ENCODE results near the gene TMEM18.

Gene TMEM18

DNA sequence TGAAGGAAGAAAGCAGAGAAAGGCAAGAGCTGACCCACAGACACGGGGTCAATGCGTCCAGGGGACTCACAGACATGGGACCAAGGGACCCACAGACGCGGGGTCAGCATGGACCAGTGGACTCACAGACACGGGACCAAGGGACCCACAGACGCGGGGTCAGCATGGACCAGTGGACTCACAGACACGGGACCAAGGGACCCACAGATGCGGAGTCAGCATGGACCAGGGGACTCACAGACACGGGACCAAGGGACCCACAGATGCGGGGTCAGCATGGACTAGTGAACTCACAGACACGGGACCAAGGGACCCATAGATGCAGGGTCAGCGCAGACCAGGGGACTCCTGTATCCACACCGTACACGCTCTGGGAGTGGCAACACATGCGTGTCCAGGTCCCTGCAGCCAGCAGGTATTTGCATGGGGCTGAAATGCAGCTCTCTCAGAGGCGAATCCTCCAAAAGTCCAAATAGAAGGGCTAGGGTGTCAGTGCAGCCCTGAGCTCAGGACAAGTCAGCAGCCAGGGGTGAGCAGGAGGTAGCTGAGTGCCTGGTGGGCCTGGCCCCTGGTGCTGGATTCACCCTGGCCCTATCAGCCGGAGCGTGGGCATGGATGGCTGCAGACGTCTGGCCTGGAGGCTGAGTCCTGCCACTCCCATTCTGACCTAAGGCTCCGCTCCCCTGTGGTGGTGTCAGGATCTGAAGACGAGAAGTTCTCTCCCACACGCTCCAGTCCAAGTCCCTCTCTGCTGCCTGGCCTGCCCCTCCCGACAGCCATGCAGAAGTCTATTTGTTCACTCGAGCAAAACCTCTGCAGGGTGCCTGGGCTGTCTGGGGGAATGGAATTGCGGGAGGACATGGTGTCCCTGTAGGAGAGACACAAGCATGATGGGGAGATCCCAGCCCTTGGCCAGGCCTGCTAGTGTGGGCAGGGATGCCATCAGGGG is 28.5 kb downstream of the TMEM18 start:
- TF ChIP-seq, protein P1, sequence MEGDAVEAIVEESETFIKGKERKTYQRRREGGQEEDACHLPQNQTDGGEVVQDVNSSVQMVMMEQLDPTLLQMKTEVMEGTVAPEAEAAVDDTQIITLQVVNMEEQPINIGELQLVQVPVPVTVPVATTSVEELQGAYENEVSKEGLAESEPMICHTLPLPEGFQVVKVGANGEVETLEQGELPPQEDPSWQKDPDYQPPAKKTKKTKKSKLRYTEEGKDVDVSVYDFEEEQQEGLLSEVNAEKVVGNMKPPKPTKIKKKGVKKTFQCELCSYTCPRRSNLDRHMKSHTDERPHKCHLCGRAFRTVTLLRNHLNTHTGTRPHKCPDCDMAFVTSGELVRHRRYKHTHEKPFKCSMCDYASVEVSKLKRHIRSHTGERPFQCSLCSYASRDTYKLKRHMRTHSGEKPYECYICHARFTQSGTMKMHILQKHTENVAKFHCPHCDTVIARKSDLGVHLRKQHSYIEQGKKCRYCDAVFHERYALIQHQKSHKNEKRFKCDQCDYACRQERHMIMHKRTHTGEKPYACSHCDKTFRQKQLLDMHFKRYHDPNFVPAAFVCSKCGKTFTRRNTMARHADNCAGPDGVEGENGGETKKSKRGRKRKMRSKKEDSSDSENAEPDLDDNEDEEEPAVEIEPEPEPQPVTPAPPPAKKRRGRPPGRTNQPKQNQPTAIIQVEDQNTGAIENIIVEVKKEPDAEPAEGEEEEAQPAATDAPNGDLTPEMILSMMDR (IDR thresholded peaks at IDR 0.05; ENCODE audit: insufficient read depth, missing control alignments), result no peak
- FAIRE-seq, result no peak
- no peak for DNase-seq (ENCODE audit: insufficient read length, low spot score)

DNA sequence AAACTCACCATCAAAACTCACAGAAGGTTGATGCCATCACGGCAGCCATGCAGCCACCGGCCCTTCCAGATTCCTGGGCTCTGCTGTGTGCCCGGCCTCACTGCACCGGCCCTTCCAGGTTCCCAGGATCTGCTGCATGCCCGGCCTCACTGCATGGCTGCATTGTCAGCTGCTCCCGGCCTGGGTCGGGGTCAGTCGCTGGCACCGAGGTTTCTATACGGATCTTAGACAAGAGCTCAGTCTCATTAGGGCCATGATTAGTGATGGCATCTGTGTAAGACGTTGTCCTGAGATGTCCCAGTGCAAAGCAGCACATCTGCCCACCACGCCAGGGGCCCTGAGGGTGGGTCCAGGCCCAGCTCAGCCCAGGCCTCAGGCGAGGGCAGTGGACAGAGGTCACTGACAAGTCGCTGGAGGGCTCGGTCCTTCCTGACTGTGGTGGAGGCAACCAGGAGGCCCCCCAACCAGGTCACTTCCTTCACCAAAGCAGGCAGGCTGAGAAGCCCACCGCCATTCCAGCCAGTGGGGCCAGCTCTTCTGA is 29.4 kb downstream of the TMEM18 start:
- DNase-seq (ENCODE audit: insufficient read length, low spot score) (no peak), FAIRE-seq (no peak)
- TF ChIP-seq, protein P1 (IDR thresholded peaks at IDR 0.05; ENCODE audit: insufficient read depth, missing control alignments), result no peak

DNA sequence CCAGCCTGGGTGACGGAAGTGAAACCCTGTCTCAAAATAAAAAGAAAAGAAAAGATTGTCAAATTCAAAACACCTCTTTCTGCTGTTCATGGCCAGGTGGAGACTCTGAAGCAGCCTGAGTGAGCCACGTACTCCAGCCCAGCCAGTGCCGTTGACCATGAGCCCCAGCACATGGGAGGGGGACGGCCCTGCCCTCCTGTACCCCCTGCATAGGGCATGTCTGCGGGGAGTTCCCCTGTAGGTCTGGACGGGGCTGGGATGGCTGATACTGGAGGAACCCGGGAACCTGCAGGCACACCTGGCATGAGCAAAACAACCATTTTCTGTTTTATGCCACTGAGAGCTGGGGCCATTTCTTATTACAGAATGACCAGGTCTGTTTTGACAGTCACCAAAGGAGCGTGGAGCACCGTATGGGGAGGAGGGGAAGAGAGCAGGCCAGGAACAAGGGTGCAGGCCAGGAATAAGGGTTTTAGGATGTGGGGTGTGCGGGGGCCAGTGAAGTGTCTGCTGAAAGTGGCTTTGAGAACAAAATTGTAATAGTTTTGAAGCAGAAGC is 30.1 kb downstream of the TMEM18 start:
- DNase-seq (ENCODE audit: insufficient read length, low spot score) (no peak), FAIRE-seq (no peak)
- TF ChIP-seq, protein P1 (IDR thresholded peaks at IDR 0.05; ENCODE audit: insufficient read depth, missing control alignments), result no peak

DNA sequence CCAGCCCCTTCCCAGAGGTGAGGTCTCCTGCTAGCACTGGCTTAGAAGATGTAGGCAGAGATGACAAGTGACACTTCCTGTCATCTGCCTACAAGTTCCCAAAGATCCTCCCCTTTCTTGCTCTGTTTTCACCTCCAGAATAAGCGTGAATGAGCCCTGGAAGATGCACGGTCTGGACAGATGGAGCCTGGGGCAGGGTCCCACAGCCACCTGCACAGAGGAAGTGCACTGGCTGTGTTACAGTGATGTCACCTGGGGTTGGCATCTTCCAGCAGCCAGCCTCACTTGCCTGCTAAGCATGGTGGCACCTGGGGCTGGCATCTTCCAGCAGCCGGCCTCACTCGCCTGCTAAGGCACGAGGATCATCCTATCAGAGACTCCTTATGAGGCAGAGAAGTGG is 32.3 kb downstream of the TMEM18 start:
- TF ChIP-seq, protein P1 (IDR thresholded peaks at IDR 0.05; ENCODE audit: insufficient read depth, missing control alignments), result no peak
- DNase-seq (ENCODE audit: insufficient read length, low spot score) (no peak), FAIRE-seq (no peak)

DNA sequence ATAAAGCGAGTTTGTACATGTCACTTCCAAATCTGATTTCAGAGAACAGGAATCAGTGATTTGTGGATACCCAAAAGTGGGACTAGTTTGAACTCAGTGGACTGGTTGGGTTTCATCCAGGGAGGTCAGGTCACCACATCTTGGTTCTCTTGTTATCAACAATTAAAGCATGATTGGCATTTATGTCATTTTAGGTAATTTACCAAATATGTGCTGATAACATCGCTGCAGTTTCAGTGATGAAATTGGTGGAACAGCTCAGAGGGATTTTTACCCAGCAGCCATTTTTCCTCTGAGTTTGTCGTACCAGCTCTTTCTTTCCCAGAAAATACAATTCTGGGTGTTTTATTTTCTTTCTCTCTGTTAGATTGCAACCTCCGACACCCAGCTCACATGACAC is 33.4 kb downstream of the TMEM18 start:
- no peak for FAIRE-seq

DNA sequence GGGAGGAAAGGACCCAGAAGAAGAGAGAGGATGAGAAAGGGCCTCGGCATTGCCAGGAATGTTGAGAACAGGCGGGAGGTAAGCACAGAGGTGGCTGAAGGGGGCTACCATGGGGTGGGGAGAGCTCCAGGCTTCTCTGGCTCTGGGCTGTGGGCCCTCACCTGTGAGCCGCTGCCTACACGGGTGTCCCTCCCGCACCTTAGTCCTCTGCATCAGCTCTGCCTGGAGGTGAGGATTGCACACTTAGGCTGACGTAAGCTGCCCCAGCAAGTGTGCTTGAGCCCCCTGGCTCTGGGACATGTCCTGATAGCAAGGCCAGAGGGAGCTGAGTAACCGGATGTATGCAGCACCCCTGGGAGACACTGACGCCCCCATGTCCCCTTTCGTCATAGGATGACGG is 33.9 kb downstream of the TMEM18 start:
- DNase-seq (ENCODE audit: insufficient read length, low spot score) (no peak), FAIRE-seq (no peak)
- TF ChIP-seq, protein P1 (IDR thresholded peaks at IDR 0.05; ENCODE audit: insufficient read depth, missing control alignments), result no peak

More for the DNA sequence above, 33.4 kb downstream of the TMEM18 start:
- TF ChIP-seq, protein P1 (IDR thresholded peaks at IDR 0.05; ENCODE audit: insufficient read depth, missing control alignments), result no peak
- DNase-seq (ENCODE audit: insufficient read length, low spot score), result no peak

Measured in D721Med (cell line).